ENCODE results near the gene ARPP21.

The ARPP21 gene

DNA sequence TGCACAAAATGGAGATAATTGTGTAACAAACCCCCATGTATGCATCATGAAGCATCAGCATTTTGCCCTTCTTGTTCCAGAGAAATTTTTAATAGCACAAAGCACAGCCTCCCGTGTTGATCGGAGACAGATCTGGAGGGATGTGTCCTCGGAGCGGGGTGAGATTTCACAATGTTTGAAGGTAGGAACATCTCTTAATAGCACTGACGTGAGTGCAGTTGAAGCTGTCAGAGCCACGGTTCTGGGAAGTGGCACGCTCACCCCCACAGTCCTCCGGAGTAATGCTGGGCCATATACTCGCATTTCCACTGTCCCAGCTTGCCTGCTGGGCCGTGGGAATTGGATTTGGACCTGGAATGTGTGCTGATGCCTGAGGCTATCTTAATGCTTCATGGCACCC is 24.1 kb downstream of the ARPP21 start:
- H3K9me3 Mint-ChIP-seq = no peaks in the 10 kb centered on the region
- H3K4me1 Mint-ChIP-seq = peaks cover 65% of the 10 kb centered on the region

DNA sequence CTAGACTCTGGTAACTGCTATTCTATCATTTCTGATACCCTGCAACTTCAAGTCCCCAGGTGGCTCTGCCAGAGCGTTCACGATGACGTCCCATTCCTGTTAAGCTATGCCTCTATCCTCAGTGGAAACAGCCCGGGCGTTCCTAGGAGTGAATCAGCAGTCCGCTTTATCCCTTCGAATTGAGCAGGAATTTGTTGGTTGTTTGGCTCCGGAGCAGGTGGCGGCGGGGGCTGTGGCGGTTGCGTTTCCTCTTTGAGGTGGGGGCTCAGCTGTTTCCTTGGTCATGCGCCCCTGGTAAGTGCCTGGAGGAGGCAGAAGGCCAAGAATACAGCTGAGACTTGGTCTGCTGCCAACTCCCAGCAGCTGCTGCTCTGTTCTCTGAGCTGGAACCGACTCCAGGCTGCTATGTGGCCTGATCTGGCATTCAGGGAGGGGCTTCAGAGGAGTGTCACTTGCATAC is 25.2 kb downstream of the ARPP21 start:
- Mint-ChIP-seq H3K9me3 (no peaks in the 10 kb centered on the region), H3K4me1 (peaks cover 69% of the 10 kb centered on the region), H3K36me3 (ENCODE audit: low read depth) (no peaks in the 10 kb centered on the region), H3K4me3 (peak overlapping the region in 2 of 3 experiments; percentile 39 to 46), H3K27ac (peak overlapping the region; percentile 45 to 75 (median 56)), H3K27me3 (ENCODE audit: low read depth) (peaks cover 3% of the 10 kb centered on the region)
- TF ChIP-seq, protein P1, sequence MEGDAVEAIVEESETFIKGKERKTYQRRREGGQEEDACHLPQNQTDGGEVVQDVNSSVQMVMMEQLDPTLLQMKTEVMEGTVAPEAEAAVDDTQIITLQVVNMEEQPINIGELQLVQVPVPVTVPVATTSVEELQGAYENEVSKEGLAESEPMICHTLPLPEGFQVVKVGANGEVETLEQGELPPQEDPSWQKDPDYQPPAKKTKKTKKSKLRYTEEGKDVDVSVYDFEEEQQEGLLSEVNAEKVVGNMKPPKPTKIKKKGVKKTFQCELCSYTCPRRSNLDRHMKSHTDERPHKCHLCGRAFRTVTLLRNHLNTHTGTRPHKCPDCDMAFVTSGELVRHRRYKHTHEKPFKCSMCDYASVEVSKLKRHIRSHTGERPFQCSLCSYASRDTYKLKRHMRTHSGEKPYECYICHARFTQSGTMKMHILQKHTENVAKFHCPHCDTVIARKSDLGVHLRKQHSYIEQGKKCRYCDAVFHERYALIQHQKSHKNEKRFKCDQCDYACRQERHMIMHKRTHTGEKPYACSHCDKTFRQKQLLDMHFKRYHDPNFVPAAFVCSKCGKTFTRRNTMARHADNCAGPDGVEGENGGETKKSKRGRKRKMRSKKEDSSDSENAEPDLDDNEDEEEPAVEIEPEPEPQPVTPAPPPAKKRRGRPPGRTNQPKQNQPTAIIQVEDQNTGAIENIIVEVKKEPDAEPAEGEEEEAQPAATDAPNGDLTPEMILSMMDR (IDR thresholded peaks at IDR 0.05; ENCODE audit: unreplicated experiment in 3 of 3) = no peak

More for the DNA sequence above, 24.1 kb downstream of the ARPP21 start:
- H3K36me3 Mint-ChIP-seq (ENCODE audit: low read depth) = no peaks in the 10 kb centered on the region
- H3K4me3 Mint-ChIP-seq = peak overlapping the region in 2 of 3 experiments; percentile 16 to 34
- peak overlapping the region; percentile 2 to 24 (median 2) for H3K27ac Mint-ChIP-seq
- H3K27me3 Mint-ChIP-seq (ENCODE audit: low read depth) = peaks cover 3% of the 10 kb centered on the region
- TF ChIP-seq, protein P1 (IDR thresholded peaks at IDR 0.05; ENCODE audit: unreplicated experiment in 3 of 3) = no peak

DNA sequence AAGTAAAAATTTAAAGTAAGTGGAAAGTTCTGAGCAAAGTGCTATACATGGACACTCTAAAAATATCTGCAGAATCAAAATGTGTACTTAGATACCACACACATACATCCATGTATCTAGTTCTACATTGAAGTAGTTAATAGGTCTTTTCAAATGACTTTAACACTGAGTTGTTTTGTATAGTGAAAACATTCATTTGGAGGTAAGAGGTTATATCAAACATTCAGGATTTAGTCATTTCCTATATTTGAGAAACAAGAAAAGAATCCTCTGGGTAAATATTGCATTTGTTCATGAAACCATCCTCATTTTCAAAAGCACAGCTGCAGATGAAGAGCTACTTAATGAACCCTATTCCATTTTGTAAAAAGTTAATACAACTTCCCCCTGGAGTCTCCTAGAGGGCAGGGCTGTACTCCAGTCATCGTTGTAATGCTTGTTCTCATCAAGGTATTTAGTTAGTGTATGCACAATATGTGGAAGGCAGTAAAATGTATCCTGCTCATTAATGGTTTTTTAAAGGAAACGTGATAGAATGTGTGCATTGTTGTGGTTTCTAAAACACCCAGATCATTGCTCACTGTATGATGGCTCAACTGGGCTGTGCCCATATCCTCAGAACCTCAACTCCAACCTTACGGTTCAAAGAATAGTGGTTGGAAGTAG is 26.2 kb downstream of the ARPP21 start:
- Mint-ChIP-seq H3K27me3 (ENCODE audit: low read depth) (peaks cover 3% of the 10 kb centered on the region), H3K4me3 (peak overlapping the region in 1 of 3 experiments; percentile 50)
- TF ChIP-seq, protein P1 (IDR thresholded peaks at IDR 0.05; ENCODE audit: unreplicated experiment in 3 of 3) = no peak

DNA sequence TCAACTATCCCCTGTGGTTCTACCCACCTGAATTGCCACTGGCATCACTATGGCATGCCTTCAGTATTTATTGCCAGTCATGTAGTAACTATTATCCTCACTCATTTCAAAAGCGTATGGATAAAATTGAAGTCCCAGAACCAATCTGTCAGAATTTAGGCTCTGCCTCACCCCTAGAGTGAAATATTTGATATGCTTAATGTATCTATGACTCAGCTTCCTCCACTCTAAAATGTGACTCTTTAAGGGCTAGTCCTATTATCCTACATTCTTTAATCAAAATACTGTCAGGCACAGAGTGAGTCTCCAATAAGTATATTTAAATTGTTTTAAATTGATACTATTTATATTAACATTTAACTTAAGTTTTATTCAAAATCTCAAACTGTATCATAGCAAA is 27.6 kb downstream of the ARPP21 start:
- no peak overlapping the region for H3K4me3 Mint-ChIP-seq
- no peaks in the 10 kb centered on the region for H3K9me3 Mint-ChIP-seq
- TF ChIP-seq, protein P1 (IDR thresholded peaks at IDR 0.05; ENCODE audit: unreplicated experiment in 3 of 3) = no peak
- peaks cover 64% of the 10 kb centered on the region for H3K4me1 Mint-ChIP-seq
- no peak overlapping the region for H3K27ac Mint-ChIP-seq
- H3K27me3 Mint-ChIP-seq (ENCODE audit: low read depth) = peaks cover 3% of the 10 kb centered on the region
- no peaks in the 10 kb centered on the region for H3K36me3 Mint-ChIP-seq (ENCODE audit: low read depth)

More for the DNA sequence above, 26.2 kb downstream of the ARPP21 start:
- Mint-ChIP-seq H3K36me3 (ENCODE audit: low read depth) (no peaks in the 10 kb centered on the region), H3K27ac (peak overlapping the region; percentile 45 to 75 (median 56)), H3K4me1 (peaks cover 65% of the 10 kb centered on the region), H3K9me3 (no peaks in the 10 kb centered on the region)

DNA sequence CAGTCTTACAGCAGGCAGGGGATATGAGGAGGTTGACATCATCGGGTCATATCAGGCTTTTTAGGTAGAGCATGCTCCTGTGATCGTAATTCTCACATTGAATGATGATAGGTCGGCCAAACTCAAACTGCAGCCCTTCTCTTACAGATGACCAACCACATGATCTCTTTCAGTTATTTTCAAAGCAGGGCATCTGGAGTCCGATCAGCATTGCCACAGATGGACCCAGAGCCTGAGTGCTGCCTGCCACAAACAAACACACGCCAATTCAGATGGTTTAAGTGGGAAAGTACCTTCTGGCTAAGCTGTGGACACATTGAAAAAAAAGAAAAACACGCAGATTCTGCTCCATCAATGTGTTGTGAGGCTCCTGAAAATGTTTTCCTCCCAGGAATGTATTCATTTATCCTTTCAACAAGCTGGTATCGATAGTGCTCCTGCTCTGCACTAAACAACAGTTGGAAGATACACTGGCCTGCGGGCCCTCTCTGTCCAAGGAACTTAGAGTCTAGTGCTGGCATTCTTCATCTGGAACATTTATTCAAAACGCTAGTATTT is 31.2 kb downstream of the ARPP21 start:
- no peaks in the 10 kb centered on the region for H3K27me3 Mint-ChIP-seq (ENCODE audit: low read depth)
- H3K27ac Mint-ChIP-seq = no peak overlapping the region
- H3K4me3 Mint-ChIP-seq = no peak overlapping the region
- H3K36me3 Mint-ChIP-seq (ENCODE audit: low read depth) = no peaks in the 10 kb centered on the region
- H3K4me1 Mint-ChIP-seq = peaks cover 50% of the 10 kb centered on the region
- no peaks in the 10 kb centered on the region for H3K9me3 Mint-ChIP-seq
- TF ChIP-seq, protein P1 (IDR thresholded peaks at IDR 0.05; ENCODE audit: unreplicated experiment in 3 of 3) = no peak
